ENCODE data around the gene ZNF283.
A peak's percentile ranks its signal among the peaks of the same experiment; 100 is the strongest.
"Not testable (repeated sequence)": the region's sequence is repeated elsewhere in the genome, so short reads cannot be mapped to it uniquely, and the experiment has no call there.

The ZNF283 gene

DNA sequence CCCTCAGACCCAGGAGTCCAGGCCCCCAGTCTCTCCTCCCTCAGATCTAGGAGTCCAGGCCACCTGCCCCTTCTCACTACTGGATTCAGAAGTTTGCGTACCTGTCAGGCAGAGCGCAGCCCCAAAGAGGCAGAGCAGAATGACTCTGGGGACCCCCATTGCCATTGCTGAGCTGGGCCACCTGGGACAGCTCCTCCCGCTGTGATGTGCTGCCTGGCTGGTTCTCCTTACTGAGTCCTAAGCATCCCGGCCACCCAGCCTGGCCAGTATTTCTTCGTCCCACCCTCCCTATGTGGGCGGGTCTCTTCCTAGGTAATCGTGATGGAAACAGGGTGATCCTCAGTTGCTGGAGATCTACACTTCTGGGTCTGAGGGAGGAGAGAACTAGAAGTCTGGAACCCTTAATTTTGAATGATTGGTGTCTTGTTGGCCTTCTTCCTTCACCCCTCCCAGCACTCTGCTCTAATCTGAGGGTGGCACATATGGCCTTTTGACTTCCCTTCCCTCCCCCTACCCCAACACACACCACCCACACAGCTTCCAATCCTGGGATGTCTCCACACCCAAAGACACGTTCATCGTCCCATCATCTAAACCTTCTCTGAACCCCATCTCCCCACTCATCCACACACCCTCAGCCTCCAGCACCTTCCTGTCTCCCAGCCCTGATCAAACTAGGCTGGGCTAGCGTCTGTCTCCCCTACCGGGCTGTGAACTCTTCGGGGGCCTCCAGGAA is 24.7 kb upstream of the ZNF283 start, which contains the start of gene LYPD5:
LYPD5 (minus strand) TSS at position 232 of the 736 bp plus-strand sequence; CDS start at position 165, 67 bp downstream.
- no peak for DNase-seq

DNA sequence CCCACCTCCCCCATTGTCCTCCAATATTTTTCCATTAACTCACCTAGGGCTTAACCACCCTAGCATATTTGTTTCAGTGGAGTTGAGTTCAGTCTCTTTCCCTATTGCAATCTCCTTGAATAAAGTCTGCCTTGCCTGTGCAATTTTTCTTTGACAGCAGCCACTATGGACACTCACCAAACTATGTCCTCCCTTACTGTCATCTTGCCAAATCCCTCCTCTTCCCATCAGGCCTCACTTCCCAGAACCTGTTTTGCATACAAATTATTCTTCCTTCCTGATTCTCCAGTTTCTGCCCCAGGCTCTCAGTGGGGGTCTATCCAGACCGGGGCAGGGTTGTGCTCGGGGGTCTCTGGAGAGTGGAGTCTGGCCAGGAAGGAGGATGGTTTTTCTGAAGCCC is 22.7 kb upstream of the ZNF283 start:
- no peak for DNase-seq

DNA sequence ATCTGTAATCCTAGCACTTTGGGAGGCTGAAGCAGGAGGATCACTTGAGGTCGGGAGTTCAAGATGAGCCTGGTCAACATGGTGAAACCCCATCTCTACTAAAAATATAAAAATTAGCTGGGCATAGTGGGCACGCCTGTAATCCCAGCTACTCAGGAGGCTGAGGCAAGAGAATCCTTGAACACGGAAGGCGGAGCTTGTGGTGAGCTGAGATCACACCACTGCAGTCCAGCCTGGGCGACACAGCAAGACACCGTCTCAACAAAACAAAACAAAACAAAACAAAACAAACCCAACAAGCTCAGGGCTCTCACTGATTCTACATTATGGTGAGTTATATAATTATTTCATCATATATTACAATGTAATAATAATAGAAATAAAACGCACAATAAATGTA is 20.7 kb upstream of the ZNF283 start:
- DNase-seq, result not testable (repeated sequence)

DNA sequence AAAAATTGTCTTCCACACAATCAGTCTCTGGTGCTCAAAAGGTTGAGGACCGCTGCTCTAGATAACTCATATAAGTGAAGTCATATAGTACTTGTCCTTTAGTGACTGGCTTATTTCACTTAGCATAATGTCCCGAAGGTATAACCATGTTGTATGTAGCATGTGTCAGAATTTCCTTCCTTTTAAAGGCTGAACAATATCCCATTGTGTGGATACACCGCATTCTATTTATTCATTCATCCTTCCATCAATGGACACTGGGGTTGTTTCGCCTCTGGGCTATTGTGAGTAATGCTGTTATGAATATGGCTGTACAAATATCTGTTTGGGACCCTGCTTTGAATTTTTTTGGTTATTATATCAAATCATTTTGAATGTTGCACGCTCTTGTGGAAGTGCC is 20.3 kb upstream of the ZNF283 start:
- DNase-seq, result no peak

DNA sequence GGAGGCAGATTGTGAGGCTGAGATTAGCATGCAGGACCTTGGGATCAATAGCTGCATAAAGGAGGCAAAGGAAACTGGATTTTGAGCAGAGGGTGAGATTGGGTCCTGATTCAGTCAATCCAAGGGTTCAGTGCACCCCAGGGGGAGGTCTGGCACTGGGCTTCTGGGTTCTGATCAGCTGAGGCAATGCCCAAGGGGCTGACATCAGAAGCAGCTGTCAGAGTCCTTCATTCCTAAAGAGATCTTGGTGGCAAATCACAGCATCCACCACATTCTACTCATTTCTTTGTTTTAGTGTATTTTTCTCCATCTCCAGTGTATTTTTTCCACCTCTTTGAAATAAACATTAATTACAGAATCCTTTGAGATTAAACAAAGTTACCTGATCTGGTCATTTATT is 19.5 kb upstream of the ZNF283 start:
- DNase-seq, result no peak

DNA sequence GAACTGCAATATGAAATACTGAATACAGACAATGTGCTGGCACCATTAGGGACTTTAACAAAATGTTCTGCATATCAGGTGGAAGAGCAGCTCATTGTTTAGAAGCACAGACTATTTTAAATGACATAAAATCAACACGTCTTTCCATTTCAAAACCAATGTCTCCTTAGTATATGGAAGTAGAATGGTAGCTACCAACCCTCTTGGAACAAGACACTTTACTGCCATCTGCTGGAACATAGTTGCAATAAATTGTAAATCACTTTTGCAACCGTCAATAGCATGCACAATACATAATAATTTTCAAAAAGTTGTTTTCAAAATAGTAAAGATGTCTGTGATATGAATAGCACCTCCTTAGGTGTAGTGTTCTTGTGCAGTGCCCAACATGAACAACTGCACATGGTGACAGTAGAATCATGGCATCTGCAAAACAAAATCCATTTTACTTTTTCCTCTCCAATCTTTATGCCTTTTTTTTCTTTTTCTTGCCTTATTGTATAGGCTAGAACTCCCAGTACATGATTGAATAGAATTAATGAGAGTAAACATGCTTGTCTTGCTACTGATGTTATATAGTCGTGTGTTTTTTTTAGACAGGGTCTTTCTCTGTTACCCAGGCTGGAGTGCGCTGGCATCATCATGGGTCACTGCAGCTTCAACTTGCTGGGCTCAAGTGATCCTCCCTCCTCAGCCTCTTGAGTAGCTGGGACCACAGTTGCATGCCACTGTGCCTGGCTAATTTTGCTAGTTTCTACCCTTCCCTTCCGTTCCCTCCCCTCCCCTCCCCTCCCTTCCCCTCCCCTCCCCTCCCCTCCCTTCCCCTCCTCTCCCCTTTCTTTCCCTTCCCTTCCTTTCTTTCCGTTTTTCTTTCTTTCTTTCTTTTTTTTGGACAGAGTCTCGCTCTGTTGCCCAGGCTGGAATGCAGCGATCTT is 17.1 kb upstream of the ZNF283 start:
- peak; percentile 79 for DNase-seq

DNA sequence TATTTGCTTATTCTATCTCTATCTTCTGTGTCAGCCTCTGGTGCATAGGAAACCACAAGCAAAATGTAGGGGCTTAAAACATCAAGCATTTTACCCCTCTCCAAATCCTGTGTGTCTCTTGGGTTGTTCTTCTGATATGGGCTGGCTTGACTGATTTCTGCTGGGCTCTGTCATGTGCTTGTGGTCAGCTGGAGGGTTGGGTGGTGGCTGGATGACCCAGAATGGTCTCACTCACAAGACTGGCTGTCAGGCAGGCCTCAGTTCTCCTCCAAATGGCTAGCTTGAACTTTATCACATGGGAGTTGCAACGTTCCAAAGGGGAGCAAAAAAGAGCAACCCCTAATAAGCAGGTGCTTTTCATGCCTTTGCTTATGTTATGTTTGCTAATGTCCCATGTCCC is 15.3 kb upstream of the ZNF283 start:
- DNase-seq, result no peak

DNA sequence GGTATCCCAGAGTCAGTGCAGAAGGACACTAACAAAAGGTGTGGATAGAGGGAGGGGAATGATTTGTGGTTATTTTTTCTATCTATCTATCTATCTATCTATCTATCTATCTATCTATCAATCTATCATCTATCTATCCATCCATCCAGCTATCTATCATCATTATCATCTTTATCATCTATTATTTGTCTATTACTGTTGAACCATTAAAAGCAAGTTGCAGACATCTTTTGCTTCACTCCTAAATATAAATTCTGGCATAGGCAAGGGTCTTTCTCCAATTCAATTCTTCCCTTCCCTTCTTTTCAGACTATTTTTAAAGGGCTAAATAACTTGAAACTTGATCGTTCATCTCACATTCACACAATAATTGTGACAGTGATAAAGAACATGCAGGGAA is 14.9 kb upstream of the ZNF283 start:
- no peak for DNase-seq

DNA sequence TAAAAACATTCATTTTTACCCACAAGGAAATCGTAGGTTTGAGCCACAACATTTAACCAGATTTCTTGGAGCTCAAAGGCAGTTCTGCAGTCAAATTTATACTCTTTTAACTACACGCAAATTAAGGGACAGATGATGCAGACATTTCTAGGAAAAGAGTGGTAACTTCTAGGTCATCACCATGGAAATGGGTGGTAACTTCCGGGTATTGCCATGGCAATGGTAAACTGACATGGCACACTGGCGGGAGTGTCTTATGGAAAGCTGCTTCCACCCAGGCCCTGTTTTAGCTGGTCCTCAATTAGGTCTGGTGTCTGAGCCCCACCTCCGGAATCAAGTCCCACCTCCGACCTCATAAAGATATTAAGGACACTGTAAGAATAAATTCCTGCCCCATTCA is 14.4 kb upstream of the ZNF283 start:
- peak; percentile 69 for DNase-seq

DNA sequence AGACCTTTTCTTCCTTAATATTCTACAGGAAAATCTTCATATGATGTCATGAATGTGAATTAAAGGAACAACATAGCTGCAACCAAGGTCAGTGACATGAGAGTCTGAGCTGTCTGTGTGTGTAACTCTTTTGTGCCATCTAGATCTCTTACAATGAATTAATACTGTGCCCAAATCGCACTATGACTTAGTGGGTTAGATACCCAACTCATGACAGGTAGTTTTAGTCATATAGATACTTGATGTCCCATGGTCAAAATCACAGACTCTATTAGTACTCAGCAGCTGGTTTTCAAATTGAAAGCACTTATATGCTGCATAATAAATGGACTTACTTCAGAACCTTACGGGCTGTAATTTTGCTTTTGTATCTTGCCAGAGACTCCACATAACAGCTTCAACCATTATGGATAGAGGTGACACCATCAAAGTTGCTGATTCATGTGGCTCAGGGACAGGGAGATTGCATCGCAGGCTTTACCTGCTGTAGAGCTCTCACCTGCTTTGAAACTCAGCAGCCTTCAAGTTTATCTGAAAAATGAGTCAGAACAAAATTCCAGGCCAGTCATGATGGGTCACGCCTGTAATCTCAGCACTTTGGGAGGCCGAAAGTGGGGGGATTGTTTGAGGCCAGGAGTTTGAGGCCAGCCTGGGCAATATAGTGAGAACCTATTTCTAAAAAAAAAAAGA is 12.3 kb upstream of the ZNF283 start:
- DNase-seq, result no peak

DNA sequence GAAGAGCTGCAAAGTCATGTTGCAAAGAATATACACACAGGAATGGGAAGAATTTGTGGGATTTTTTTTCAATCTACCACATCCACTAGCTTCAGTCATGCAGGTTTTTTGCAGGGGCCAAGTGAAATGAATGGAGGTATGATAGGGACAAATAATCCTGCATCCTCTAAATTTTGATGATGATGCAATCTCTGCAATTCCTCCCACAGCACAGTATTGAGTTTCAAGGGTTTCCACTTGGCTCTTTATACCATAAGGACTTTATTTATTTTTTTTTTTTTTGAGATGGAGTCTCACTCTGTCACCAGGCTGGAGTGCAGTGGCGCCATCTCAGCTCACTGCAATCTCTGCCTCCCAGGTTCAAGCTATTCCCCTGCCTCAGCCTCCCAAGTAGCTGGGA is 9.7 kb upstream of the ZNF283 start:
- DNase-seq, result not testable (repeated sequence)

DNA sequence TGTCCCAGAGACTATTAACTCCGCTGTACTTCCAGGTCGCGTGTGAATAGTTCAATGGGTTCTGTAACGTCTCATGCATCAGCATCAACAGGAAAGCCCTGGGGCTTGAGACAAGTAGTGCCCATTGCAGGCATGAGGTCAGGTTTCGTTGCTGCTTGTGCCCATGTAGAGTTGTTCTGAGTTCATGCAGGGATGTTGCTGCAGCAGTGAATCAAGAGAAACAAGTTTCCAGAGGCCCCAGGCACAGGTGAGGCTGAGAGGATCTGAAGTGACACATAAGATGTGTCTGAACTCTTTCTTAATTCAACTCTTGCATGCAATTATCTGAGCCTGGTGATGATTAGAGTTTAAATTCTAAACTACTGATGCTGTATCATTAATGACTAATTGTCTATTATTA is 8.6 kb upstream of the ZNF283 start:
- no peak for DNase-seq

DNA sequence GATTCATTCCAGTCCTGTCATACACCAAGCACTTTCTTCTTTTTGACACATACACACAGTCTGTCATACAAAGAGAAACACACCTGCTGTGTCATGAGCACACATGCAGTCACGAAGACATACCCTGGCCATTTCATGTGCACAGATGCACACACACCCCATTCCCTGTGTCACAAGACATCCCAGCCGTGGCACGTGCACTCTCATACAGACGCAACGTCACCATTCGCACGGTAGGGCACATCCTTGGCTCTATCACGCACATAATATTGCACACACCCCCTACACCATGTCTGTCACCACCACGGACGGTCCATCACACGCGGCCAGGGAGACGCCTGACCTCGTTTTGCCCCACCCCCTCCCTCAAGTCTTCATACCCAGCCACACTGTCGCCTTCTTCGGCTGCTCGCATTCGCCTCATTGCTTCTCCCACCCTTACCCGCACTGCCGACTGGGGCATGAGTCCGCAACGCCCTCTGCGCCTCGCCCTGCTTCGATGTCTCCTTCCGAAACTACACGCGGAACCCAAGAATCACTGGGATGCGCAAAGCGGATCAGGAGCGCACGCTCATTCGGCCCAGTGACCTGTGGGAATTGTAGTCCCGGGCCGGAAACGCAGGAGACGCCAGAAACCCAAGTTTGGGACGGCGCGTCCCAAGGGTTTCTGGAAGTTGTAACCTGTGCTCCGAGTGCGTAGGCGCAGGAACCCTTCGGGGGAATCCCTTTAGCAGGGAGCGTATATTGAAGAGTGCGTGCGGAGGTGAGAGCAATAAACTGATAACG is 6.8 kb upstream of the ZNF283 start:
- no peak for DNase-seq

DNA sequence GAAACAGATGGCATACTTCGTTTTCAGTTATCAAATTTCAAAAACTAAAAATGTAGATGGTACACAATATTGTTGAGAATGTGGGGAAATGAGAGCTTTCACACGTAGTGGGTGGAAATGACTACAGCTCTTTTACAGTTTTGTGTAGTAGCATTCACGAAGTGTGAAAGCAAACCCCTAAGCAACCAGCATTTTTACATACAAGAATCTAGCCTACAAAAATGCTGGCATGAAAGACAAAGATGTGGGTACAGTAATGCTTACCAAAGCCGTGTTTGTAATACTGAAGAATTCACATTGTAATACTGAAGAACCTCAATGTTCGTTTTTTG is 6.3 kb upstream of the ZNF283 start:
- no peak for DNase-seq

DNA sequence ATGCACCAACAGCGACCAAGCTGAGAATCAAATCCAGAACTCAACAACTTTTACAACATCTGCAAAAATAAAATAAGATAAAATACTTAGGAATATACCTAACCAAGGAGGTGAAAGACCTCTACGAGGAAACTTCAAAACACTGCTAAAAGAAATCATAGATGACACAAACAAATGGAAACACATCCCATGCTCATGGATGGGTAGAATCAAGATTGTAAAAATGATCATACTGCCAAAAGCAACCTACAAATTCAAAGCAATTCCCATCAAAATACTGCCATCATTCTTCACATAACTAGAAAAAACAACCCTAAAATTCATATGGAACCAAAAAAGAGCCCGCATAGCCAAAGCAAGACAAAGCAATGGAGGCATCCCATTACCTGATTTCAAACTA is 3.3 kb upstream of the ZNF283 start:
- not testable (repeated sequence) for DNase-seq

DNA sequence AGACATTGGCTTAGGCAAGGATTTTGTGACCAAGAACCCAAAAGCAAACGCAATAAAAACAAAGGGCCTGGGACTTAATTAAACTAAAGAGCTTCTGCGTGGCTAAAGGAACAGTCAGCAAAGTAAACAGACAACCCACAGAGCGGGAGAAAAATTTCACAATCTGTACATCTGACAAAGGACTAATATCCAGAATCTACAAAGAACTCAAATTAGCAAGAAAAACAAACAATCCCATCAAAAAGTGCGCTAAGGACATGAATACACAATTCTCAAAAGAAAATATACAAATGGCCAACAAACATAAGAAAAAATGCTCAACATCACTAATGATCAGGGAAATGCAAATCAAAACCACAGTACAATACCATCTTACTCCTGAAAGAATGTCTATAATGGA is 2.5 kb upstream of the ZNF283 start:
- DNase-seq, result not testable (repeated sequence)

DNA sequence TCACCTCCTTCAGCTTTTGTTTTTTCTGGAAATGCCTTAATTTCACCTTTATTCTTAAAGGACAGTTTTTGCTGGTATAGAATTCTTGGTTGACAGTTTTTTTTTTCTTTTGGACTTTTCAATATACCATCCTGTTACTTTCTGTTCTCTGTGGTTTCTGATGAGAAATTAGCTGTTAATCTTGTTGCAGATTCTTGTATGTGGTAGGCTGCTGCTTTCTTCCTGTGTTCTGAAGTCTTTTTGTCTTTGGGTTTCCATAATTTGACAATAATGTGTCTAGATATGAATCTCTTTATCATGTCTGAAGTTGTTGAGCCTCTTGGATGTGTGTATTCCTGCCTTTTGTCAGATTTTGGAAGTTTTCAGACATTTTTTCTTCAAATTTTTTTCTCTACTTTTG is 12.0 kb downstream of the ZNF283 start:
- DNase-seq, result no peak

DNA sequence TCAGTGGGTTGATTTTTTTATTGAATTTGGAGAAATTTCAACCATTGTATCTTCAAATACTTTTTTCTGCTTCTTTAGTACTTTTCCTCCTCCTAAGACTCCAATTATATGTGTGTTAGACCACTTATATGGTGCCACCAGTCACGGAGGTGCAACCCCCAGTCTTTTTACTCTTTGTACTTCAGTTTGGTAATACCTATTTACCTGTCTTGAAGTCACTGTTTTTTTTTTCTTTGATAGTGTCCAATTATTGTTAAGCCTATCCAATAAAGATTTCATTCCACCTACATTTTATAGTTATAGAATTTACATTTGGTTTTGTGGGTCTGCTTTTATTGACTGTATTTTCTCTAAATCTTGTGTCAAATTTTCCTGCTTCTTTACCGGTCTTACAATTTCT is 14.9 kb downstream of the ZNF283 start:
- DNase-seq, result no peak

DNA sequence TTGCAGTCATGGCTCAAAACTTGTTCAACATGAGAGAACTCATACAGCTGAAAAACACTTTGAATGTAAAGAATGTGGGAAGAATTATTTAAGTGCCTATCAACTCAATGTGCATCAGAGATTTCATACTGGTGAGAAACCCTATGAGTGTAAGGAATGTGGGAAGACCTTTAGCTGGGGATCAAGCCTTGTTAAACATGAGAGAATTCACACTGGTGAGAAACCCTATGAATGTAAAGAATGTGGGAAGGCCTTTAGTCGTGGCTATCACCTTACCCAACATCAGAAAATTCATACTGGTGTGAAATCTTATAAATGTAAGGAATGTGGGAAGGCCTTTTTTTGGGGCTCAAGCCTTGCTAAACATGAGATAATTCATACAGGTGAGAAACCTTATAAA is 20.1 kb downstream of the ZNF283 start:
- DNase-seq, result no peak

DNA sequence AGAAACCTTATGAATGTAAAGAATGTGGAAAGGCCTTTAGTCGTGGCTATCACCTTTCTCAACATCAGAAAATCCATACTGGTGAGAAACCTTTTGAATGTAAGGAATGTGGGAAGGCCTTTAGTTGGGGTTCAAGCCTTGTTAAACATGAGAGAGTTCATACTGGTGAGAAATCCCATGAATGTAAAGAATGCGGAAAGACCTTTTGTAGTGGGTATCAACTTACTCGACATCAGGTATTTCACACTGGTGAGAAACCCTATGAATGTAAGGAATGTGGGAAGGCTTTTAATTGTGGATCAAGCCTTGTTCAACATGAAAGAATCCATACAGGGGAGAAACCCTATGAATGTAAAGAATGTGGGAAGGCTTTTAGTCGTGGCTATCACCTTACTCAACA is 20.8 kb downstream of the ZNF283 start:
- no peak for DNase-seq

DNA sequence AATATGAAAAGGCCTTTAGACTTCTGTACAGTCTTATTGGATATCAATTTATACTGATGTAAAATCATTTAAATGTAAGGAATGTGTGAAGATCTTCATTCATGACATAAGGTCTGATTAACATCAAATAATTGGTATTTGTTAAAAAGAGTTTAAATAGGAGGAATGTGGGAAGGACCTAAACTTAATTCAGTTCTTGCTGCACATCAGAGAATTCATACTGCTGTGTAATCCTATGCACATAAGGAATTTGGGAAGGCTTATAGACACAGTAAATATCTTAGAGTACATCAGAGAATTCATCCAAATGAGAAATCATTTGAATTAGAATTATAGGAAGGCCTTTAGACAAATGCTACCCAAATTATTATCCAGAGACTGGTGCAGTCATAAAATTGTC is 21.7 kb downstream of the ZNF283 start:
- no peak for DNase-seq

DNA sequence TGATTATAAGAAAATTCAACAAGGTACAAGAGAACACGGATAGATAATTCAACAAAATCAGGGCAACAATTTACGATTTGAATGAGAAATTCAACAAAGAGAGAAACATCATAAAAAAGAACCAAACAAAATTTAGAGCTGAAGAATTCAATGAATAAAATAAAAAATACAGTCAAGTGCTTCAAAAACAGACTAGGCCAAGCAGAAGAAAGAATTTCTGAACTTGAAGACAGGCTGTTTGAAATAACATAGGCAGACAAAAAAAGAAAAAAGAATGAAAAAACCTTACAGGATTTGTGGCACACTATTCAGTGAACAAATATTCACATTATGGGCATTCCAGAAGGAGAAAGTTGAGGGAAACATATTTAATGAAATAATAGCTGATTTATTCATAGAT is 31.1 kb downstream of the ZNF283 start:
- no peak for DNase-seq

DNA sequence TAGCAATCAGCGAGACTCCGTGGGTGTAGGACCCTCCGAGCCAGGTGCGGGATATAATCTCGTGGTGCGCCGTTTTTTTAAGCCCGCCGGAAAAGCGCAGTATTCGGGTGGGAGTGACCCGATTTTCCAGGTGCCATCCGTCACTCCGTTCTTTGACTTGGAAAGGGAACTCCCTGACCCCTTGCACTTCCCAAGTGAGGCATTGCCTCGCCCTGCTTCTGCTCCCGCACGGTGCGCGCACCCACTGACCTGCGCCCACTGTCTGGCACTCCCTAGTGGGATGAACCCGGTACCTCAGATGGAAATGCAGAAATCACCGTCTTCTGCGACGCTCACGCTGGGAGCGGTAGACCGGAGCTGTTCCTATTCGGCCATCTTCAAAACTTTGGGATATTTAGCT is 39.8 kb downstream of the ZNF283 start:
- not testable (repeated sequence) for DNase-seq
